ENCODE data around the gene ABHD8.

Gene ABHD8, protein sequence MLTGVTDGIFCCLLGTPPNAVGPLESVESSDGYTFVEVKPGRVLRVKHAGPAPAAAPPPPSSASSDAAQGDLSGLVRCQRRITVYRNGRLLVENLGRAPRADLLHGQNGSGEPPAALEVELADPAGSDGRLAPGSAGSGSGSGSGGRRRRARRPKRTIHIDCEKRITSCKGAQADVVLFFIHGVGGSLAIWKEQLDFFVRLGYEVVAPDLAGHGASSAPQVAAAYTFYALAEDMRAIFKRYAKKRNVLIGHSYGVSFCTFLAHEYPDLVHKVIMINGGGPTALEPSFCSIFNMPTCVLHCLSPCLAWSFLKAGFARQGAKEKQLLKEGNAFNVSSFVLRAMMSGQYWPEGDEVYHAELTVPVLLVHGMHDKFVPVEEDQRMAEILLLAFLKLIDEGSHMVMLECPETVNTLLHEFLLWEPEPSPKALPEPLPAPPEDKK

DNA sequence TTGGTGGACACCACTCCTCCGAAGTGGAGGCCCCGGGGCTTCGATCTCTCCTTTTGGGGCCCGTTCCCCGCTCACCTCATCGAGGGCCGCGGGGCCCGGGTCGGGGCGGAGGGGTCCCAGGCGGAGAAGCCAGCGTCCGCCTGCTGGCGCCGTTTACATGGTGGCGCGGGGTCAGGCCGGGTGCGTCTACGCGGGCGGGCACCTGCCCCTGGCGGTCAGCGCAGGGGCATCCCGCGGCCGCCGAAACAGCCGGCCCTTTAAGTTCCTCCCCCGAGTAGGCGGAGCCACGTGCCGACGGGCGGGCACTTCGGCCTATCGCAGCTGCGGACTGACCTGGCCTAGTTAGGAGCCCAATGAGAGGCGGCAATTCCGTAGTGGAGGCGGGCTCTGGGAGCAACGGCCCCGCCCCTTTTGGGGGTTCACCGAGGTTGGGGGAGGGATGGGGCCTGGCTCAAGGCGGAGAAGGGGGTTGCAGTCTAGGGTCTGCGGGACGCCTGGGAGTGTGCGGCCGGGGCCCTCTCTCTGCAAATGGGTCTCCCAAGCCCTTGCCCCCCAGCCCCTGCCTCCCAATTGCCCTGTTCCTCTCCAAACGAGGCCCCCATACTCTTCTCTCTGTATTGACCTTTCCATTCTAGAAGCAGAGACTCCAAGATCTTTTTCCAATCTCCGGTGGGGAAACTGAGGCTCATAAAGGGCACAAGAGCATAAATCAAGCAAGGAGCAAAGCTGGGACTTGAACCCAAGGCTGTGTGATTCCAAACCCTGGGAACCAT is at the start of gene ABHD8:
Gene ABHD8 (minus strand): TSS at position 259 of the 773 bp plus-strand sequence. CDS start 1,809 bp downstream, outside the sequence.
- peak; percentile 88 for DNase-seq

DNA sequence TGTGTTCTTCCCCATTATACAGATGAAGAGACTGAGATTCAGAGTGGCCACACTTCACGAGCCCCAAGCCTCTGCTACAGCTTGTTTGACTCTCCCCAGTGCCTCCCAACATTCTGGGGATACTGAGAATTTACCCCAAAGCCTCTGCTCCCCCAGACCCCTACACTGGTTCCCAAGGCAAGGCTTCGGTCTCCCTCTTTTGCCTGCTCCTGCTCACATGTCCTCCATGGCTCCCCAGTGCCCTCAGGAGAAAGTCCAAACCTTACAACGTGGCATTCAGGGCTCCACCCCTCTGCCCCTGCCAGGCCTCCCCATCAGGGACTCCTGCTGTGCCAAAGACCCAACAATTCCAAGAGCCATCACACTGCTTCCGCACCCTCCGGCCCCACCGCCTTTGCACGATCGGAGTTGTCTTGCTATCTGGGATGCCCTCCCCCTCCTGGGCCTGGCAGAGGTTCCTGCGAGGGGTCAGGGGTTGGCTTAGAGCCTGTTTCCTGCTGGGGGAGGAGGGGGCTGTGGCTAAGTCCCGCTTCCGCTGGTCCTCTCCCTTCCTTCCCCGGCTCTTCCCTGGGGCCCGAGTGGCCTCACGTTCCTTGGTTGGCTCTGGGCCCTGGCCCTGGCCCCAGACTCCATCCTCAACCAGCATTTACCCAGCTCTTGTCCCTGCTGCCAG is 49.5 kb upstream of the ABHD8 start:
- no peak for DNase-seq

DNA sequence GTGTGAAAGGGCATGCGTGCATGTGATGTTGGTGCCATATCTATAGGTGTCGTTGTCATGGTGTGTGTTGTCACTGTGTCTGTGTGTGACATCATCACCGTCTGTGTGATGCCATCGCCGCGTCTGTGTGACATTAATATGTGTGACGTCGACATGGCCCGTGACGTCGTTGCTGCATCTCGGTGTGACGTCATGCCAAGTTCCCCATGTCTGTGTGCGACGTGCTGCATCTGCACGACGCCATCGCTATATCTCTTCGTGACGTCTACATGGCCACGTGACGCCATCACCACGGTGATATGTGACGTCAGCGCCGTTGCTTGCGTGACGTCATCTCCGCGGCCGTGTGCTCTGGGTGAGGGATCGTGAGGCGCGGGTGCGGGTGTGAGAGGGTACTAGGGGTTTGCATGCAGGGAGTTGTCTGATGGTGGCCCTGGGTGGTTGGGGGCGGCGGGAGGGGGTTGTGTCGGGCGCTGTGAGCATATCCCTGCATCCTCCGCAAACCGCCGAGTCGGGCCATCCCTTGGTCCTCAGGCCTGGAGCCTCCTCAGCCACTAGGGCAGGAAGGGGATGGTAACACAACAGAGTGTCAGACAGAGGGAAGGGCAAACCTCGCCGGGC is 48.7 kb upstream of the ABHD8 start:
- no peak for DNase-seq

DNA sequence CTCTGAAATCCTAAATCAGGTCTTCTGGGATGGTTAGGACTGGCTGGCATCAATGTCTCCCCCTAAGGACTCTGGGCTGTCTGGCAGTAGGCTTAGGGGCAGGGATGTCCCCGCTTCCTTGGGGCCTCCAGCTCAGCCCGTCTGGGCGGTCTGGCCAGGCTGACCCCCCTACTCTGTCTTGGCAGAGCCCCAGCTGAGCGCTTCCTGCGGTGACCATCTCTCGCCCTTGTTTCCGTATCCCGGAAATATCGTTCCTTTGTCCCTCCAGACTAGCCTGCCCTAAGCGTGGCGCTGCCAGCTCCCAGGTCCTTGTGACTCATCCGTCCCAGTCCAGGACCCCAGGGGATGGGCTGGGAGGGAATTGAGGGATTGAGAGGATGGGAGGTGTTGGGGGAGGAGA is 45.5 kb upstream of the ABHD8 start:
- DNase-seq: no peak

DNA sequence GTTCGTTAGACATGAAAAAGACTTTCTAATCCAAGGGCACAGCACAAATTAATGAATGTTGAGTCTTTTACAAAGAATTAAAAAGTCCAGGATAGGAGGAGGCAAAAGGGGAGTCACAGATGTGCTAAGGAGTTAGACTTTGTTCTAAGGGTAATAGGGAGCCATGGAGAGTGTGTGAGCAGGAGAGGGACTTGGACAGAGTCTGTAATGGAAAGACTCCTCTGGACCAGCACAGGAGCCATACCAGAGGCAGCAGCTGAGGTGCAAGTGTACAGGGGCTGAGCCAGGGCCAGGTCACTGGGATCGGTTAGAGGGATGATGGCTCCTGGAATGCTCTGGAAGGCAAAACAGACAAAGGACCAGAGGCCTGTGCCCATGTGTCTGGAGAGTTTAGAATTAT is 44.7 kb upstream of the ABHD8 start:
- no peak for DNase-seq

DNA sequence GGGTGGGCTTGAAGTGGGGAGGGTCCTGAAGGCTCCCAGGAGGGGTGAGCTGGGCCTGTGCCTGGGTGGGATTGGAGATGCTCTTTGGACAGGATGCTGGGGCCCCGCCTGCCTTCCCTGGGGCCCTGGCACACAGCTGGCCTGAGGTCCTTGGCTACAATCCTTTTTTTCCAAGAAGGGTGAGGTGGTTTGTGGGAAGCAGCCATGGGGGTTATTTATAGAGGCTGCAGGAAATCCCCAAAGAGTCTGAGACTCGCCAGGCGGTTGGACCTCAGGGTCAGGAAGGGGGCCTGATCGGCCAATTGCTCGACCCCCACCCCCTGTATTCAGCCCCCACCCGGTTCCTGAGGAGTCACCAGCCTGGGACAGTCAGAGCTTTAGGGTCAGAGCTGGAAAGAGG is 44.1 kb upstream of the ABHD8 start:
- no peak for DNase-seq

DNA sequence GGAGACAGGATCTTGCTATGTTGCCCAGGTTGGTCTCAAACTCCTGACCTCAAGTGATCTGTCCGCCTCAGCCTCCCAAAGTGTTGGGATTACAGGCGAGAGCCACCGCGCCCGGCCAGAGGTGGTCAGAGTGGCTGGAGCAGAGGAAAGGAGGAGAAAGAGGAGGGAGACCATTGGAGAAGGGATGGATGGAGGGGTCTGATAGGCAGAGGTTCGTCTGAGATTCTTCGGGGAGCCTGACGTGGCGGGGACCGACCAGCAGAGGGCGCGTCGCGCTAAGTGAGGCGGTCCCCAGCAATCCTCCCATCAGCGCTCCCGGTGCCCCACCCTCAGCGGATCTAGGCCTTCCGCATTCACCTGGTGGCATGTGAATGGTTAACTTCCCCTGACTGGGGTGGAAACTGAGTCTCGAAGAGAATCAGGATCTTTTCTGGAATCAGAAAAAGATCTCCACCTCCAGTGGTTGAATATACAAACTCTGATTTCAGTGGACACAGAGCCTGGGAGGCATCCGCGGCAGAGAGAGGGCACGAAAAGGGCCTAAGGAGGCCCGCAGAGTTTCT is 43.0 kb upstream of the ABHD8 start:
- DNase-seq: peak; percentile 59

DNA sequence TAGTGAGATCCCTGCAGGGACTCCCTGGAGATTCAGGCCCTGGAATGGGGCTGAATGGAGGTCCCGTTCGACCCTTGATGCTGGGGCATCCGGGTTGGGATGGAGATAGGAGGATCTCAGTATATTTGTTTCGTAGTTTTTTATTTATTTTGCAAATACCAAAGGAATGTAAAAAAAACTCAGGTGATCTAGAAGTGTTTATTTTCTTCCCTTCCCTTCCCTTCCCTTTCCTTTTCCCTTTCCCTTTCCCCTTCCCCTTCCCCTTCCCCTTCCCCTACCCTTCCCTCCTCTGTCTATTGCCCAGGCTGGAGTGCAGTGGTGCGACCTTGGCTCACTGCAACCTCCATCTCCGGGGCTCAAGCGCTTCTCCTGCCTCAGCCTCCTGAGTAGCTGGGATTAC is 38.6 kb upstream of the ABHD8 start:
- DNase-seq: no peak

DNA sequence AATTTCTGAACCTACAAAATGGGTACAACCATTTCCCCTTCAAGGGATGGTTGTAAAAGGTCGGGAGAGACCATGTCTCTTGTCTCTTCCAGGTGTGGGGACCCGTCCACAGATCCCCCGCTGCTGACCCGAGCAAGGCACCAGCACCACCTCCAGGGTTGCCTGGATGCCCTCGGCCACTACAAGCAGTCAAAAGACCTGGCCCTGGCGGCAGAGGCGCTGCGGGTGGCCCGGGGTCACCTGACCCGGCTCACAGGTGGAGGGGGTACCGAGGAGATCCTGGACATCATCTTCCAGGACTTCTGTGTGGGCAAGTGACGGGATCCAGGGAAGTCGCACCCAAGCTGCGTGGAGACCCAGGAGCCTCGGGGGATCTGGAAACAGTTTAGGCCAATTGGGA is 38.2 kb upstream of the ABHD8 start:
- DNase-seq: no peak

DNA sequence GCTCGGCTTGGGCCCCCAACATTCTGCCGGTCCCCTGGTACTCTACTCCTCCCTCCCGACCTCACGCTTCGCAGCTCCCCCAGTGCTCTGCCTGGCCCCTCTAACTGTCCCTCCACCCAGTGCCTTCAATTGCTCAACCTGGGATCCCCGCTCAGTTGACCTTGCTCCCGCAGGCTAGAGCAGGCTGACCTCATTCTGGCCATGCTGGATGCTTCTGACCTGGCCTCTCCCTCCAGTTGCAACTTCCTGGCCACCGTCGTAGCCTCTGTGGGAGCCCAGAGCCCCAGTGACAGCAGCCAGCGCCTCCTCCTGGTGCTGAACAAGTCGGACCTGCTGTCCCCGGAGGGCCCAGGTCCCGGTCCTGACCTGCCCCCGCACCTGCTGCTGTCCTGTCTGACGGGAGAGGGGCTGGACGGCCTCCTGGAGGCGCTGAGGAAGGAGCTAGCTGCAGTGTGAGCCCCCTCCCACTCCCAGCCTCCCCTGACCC is 37.7 kb upstream of the ABHD8 start:
- DNase-seq: no peak

DNA sequence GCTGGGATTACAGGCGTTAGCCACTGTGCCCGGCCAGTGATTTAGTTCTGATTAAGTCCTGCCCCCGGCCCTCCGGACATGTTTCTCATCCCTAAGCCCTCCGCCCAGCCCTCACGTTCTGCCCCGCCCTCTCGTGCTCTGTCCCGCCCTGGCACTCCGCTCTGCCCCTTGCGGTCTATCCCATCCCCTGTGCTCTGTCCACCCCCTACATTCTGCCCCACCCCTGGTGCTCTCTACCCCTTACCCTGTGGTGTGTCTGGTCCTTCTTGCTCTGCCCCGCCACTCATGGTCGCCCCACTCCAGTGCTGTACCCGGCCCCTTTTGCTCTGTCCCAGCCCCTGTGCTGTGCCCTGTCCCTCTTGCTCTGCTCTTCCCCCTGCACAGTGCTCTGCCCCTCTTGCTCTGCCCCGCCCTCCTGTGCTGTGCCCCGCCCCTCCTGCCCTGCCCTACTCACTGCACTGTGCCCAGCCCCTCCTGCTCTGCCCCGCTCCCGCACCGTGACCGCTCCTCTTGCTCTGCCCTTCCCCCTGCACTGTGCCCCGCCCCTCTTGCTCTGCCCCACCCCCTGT is 37.2 kb upstream of the ABHD8 start:
- DNase-seq: no peak

DNA sequence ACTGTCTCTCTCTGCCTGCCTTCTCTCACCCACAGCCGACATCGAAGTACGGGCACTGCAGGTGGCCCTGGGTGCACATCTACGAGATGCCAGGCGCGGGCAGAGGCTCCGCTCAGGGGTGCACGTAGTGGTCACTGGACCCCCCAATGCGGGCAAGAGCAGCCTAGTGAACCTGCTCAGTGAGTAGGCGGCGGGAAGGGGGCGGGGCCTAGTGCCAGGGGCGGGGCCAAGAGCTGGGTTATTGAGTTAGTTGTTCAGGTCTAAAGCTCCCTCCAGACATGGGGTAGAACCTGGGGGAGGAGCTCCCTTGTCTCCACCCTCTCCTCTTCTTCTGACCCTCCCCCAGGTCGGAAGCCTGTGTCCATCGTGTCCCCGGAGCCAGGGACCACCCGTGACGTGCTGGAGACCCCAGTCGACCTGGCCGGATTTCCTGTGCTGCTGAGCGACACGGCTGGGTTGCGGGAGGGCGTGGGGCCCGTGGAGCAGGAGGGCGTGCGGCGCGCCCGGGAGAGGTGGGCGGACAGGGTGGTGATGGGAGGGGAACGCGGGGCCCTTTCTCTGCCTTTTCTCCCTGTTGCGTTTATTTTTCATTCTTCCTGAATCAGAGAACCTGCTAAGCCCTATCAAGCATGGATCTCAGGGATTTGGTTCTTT is 36.0 kb upstream of the ABHD8 start:
- peak; percentile 13 for DNase-seq

DNA sequence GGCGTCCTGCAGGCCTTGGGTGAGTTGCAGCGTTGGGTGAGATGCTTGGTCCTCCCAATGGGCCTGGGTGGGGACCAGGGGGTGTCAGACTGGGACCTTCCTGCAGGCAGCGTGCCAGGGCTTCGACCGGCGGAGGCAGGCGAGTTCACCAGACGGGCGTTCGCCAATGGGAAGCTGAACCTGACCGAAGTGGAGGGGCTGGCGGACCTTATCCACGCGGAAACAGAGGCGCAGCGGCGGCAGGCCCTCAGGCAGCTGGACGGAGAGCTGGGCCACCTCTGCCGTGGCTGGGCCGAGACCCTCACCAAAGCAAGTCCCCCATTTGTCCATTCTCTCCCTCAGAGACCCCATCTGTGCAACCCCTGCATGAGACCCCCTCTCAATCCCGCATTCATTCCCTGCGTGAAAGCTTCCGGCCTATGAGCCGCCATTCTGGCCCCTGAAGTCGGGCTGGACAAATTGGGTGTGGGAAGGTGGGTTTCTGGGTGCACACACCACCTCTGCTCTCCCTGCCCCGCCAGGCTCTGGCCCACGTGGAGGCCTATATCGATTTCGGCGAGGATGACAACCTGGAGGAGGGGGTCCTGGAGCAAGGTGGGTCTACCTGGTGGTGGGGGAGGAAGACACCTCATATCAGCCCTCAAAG is 35.3 kb upstream of the ABHD8 start:
- no peak for DNase-seq

DNA sequence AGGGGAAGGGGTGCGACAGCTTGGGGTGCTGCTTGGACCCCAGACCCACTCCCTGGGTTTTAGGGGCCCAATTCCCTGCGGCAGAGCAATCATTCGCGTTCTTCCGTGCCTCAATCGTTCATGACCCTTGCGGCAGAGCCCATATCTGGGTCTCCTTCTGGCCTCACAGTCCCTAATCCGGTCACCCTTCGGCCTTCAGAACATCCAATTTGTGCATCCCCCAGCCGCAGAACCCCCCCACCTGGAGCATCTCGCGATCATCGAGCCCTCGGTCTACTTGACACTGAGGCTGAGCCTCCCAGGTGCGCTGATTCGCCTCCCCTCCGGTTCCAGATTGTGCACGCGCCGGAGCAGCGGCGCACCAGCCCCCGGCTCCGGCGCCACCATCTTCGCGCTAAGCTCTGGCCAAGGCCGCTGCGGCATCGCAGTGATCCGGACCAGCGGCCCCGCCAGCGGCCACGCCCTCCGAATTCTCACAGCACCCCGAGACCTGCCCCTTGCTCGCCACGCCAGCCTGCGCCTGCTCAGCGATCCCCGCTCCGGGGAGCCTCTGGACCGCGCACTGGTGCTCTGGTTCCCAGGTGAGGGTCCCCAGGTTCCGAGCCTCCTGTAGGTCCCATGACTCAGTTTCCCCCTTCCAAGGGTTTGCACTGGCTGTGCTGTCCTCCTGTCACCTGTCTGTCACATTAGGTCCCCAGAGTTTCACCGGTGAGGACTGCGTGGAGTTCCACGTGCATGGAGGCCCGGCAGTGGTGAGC is 34.6 kb upstream of the ABHD8 start:
- no peak for DNase-seq

DNA sequence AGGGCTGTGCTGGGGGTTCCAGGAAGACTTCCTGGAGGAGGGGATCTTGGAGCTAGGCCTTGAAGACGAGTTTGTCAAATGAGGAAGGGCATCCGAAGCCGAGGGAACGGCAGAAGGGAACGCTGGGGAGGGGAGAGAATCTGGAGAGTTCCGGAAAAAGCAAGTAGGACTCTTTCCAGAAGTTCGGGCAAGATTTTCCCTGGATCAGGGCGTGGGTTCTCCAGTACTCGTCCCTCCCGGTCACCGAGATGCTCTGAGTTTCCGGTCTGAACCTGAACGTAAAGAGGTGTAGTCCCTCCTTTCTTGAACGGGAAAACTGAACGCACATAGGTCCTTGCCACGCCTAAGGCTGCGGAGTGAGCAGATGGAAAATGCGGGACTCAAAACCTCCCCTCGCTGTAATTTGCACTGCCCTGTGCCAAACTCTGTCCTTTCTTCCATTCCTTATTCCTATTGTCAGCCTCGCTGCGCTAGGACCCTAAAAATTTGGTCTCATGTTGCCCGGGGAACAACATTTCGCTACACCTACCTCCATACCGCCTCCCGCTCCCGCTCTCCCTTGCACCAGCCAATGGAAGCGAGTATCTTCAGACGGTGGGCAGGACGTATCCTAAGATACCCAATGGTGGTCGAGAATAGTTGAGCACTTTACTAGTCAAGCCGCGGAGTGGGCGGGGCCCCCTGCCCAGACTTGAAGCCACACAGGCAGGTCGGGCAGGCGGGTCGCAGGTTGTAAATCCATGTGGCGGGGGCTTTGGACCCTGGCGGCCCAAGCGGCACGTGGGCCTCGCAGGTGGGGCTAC is 33.8 kb upstream of the ABHD8 start, which contains the start of gene GTPBP3:
Gene GTPBP3 (plus strand): TSS at position 682 of the 803 bp plus-strand sequence. CDS start 59 bp downstream, at position 741.
- DNase-seq: peak; percentile 93

DNA sequence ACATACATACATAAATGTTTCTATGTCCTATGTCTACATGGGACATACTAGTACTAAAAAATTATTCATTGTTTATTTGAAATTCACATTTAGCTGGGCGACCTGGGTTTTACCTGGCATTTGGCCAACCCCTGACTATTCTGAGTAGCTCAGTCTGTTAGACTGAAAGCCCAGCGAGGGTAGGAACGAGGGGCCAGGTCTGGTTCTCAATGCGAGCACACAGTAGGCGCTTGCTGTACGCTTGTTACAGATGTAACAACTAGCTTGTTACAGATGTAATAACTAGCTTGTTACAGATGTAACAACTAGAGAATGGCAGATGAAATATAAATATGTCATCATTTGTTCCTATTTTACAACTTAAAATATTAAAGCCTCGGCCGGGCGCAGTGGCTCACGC is 32.4 kb upstream of the ABHD8 start:
- DNase-seq: no peak

DNA sequence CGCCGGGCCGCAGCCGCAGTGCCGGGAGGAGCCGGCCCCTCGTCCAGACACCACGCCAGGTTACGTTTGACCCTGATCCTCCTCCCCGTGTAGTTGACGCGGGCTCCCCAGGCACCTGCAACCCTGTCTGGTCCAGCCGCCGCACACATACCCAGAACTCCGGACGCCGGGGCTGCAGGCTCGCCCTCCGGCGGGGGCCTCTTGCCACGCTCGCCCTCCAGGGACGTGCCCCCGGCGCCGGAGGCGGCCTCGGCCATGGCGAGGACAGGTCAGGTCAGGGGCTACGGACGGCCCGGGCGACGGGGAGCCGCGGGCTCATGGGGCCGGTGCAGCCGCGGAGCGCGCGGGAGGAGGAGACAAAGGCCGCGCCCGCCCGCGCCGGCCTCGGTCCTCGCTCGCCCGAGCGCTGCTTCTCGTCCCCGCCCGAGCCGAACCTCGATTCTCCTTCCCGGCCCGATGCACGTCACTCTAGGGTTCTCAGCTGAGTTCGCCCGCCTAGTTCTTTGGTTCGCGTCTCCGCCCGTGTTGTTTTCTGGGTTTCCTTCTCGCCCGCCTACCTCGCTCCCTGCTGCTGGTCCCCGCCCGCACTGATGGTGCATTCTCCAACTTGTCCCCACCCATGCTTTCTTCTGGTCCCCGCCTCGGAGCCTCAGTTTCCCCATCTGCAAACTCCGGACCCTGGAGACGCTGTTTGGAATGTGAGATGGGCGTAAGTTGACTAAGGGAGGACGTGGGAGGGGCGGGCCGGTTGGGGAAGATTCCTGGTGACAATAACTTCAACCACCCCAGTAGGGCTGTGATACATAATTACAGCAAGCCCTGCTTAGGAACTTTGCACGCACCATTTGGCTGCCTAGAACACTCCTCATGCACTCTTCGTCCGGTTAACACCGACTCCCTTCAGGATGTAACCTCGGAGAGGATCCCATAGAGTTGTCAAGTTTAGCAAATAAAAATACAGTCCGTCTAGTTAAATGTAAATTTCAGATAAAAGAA is 31.5 kb upstream of the ABHD8 start, which contains the start of gene ANO8:
Gene ANO8 (minus strand): TSS at position 442 of the 996 bp plus-strand sequence. CDS start 185 bp downstream, at position 257.
- DNase-seq: peak; percentile 94

All from activated effector memory CD4-positive, alpha-beta T cell treated with Interleukin-2 at 50 U/mL for 16 hours (primary cell).